A549 (cell line): ENCODE data around the gene ZMYND10.

Experiments used
- CBX2 ChIP-seq: fragments of 200-600 bp; sonication (generic); IDR thresholded peaks from 2 replicates; pipeline ENCODE4 v1.6.1; 2016; ENCODE audit warnings: low read depth, mild to moderate bottlenecking, borderline replicate concordance
- CTCF ChIP-seq: fragments of >200 bp; sonication (Bioruptor Twin); formaldehyde crosslinking; IDR thresholded peaks from 3 replicates; pipeline ENCODE4 v1.5.1; 2016
- JUN ChIP-seq, 2 experiments: fragments of >200 bp; sonication (Bioruptor Twin); formaldehyde crosslinking; IDR thresholded peaks; 2 replicates in 1 of 2; 3 replicates in 1 of 2; pipeline ENCODE4 v1.6.1; 2016 to 2017
- PBX3 ChIP-seq: IDR thresholded peaks from 2 replicates; pipeline ENCODE4 v1.6.1; 2012
- REST ChIP-seq: fragments of 200-600 bp; sonication (generic); IDR thresholded peaks from 2 replicates; pipeline ENCODE4 v1.6.1; 2016; ENCODE audit warnings: antibody characterized with exemption, mild to moderate bottlenecking, moderate library complexity
- RNF2 ChIP-seq: fragments of 200-600 bp; sonication (generic); IDR thresholded peaks from 2 replicates; pipeline ENCODE4 v1.6.1; 2016; ENCODE audit warnings: low read depth, mild to moderate bottlenecking, antibody characterized with exemption, moderate library complexity, borderline replicate concordance
- TP53 ChIP-seq: fragments of 250-450 bp; sonication (Bioruptor Pico); IDR thresholded peaks from 2 replicates; pipeline ENCODE4 v1.5.0; 2021; ENCODE audit warnings: mild to moderate bottlenecking, moderate library complexity

GRCh38 chr3:50319894-50320625 lies 25.5 kb downstream of the ZMYND10 start:
- TF ChIP-seq CTCF = no peak
- no peak for TF ChIP-seq PBX3
- no peak for TF ChIP-seq REST
- TF ChIP-seq CBX2 = no peak
- no peak for TF ChIP-seq RNF2
- TF ChIP-seq JUN (IDR thresholded peaks at IDR 0.05) = no peak
- TF ChIP-seq TP53 (CRISPR knock-in tag) = no peak
